HepG2 (cell line): ENCODE data around the gene CHCHD6.

Experiments used
- CTCF ChIP-seq: sonication (generic); formaldehyde crosslinking; IDR thresholded peaks from 2 replicates; pipeline ENCODE4 v1.5.0; 2020; ENCODE audit warnings: mild to moderate bottlenecking, missing genetic modification reagents, moderate library complexity
- DDIT3 ChIP-seq: sonication (generic); formaldehyde crosslinking; IDR thresholded peaks from 2 replicates; pipeline ENCODE4 v1.4.0; 2020; ENCODE audit warnings: mild to moderate bottlenecking, missing genetic modification reagents
- NFE2L2 ChIP-seq: fragments of 150-350 bp; IDR thresholded peaks from 2 replicates; pipeline ENCODE4 v1.6.1; 2014; ENCODE audit warnings: low read length
- NR2C2 ChIP-seq: sonication (generic); formaldehyde crosslinking; IDR thresholded peaks from 2 replicates; pipeline ENCODE4 v1.4.0; 2020; ENCODE audit warnings: missing genetic modification reagents, mild to moderate bottlenecking, moderate library complexity, borderline replicate concordance
- RBFOX2 ChIP-seq: fragments of 200-400 bp; formaldehyde crosslinking; IDR thresholded peaks from 2 replicates; pipeline ENCODE4 v1.6.1; 2017; ENCODE audit warnings: low read depth, mild to moderate bottlenecking, low read length
- SKI ChIP-seq: fragments of 450-650 bp; IDR thresholded peaks from one replicate; pipeline ENCODE4 v1.6.1; 2018; ENCODE audit warnings: mild to moderate bottlenecking; ENCODE audit not compliant: partially characterized antibody
- STAT5B ChIP-seq: sonication (generic); formaldehyde crosslinking; IDR thresholded peaks from 2 replicates; pipeline ENCODE4 v1.4.0; 2020; ENCODE audit warnings: missing genetic modification reagents
- TAF15 ChIP-seq: fragments of 200-400 bp; formaldehyde crosslinking; IDR thresholded peaks from one replicate; pipeline ENCODE4 v1.6.1; 2018; ENCODE audit warnings: mild to moderate bottlenecking, low read depth, low read length; ENCODE audit not compliant: poor library complexity, severe bottlenecking
- TCF7L2 ChIP-seq: IDR thresholded peaks from 2 replicates; pipeline ENCODE4 v1.6.1; 2011; ENCODE audit warnings: mild to moderate bottlenecking, low read depth, low read length, moderate library complexity
- ZBTB10 ChIP-seq: sonication (generic); formaldehyde crosslinking; IDR thresholded peaks from 2 replicates; pipeline ENCODE4 v1.4.0; 2020; ENCODE audit warnings: missing genetic modification reagents, borderline replicate concordance
- ZNF253 ChIP-seq: sonication (generic); formaldehyde crosslinking; IDR thresholded peaks from 2 replicates; pipeline ENCODE4 v1.8.0; 2022; ENCODE audit warnings: mild to moderate bottlenecking, missing genetic modification reagents, borderline replicate concordance

- no peak for TF ChIP-seq ZBTB10 (CRISPR knock-in tag)
- no peak for TF ChIP-seq TCF7L2
- no peak for TF ChIP-seq NFE2L2
- no peak for TF ChIP-seq CTCF (CRISPR knock-in tag)
- TF ChIP-seq DDIT3, result no peak
- TF ChIP-seq TAF15, result no peak
- TF ChIP-seq NR2C2, result no peak
- TF ChIP-seq SKI, result no peak
- TF ChIP-seq STAT5B (CRISPR knock-in tag), result no peak
- no peak for TF ChIP-seq RBFOX2
- TF ChIP-seq ZNF253 (CRISPR knock-in tag), result no peak
Measured at GRCh38 chr3:126676919-126677705, 26.9 kb upstream of the CHCHD6 start.
